ENCODE results near the gene RPRML.
A peak's percentile ranks its signal among the peaks of the same experiment; 100 is the strongest.

Gene RPRML

GRCh38 chr17:46949291-46950174 lies 29.5 kb downstream of the RPRML start:
- no peak for DNase-seq (ENCODE audit: insufficient read length, low spot score)
- no peak for TF ChIP-seq SPI1 (IDR thresholded peaks at IDR 0.05; ENCODE audit: low read depth, low read length)
- no peak for TF ChIP-seq POLR2A (IDR thresholded peaks at IDR 0.05; ENCODE audit: low read depth, low read length)
- TF ChIP-seq TAF1 (IDR thresholded peaks at IDR 0.05; ENCODE audit: low read depth, low read length) = no peak
- no peak for TF ChIP-seq POU2F2 (IDR thresholded peaks at IDR 0.05; ENCODE audit: low read depth, low read length)
- FAIRE-seq = no peak

GRCh38 chr17:46948544-46948943 lies 30.5 kb downstream of the RPRML start:
- TF ChIP-seq POLR2AphosphoS5 (IDR thresholded peaks at IDR 0.05; ENCODE audit: low read depth, low read length) = no peak
- TF ChIP-seq POLR2A (IDR thresholded peaks at IDR 0.05; ENCODE audit: low read depth, low read length) = no peak
- TF ChIP-seq TAF1 (IDR thresholded peaks at IDR 0.05; ENCODE audit: low read depth, low read length) = no peak
- no peak for TF ChIP-seq SPI1 (IDR thresholded peaks at IDR 0.05; ENCODE audit: low read depth, low read length)
- TF ChIP-seq POU2F2 (IDR thresholded peaks at IDR 0.05; ENCODE audit: low read depth, low read length) = no peak
- TF ChIP-seq PAX5 (IDR thresholded peaks at IDR 0.05; ENCODE audit: insufficient read depth, low read length, severe bottlenecking) = no peak
- DNase-seq (ENCODE audit: insufficient read length, low spot score) (no peak), FAIRE-seq (no peak)

GRCh38 chr17:46947216-46947615 lies 31.8 kb downstream of the RPRML start:
- TF ChIP-seq POLR2AphosphoS5 (IDR thresholded peaks at IDR 0.05; ENCODE audit: low read depth, low read length) (no peak), SPI1 (IDR thresholded peaks at IDR 0.05; ENCODE audit: low read depth, low read length) (no peak), POLR2A (IDR thresholded peaks at IDR 0.05; ENCODE audit: low read depth, low read length) (no peak; the same call in 1 of the 2 replicates), PAX5 (IDR thresholded peaks at IDR 0.05; ENCODE audit: insufficient read depth, low read length, severe bottlenecking) (no peak), TAF1 (IDR thresholded peaks at IDR 0.05; ENCODE audit: low read depth, low read length) (no peak)

GRCh38 chr17:46944931-46945330 lies 34.1 kb downstream of the RPRML start:
- TF ChIP-seq POLR2A (IDR thresholded peaks at IDR 0.05; ENCODE audit: low read depth, low read length) (no peak), TAF1 (IDR thresholded peaks at IDR 0.05; ENCODE audit: low read depth, low read length) (no peak)
- FAIRE-seq = no peak
- no peak for DNase-seq (ENCODE audit: insufficient read length, low spot score)

More at GRCh38 chr17:46947216-46947615, 31.8 kb downstream of the RPRML start:
- no peak for FAIRE-seq
- DNase-seq (ENCODE audit: insufficient read length, low spot score) = no peak

GRCh38 chr17:46943501-46944393 lies 35.3 kb downstream of the RPRML start:
- no peak for TF ChIP-seq SPI1 (IDR thresholded peaks at IDR 0.05; ENCODE audit: low read depth, low read length)
- no peak for TF ChIP-seq POLR2AphosphoS5 (IDR thresholded peaks at IDR 0.05; ENCODE audit: low read depth, low read length)
- TF ChIP-seq TAF1 (IDR thresholded peaks at IDR 0.05; ENCODE audit: low read depth, low read length) = no peak
- no peak for TF ChIP-seq POU2F2 (IDR thresholded peaks at IDR 0.05; ENCODE audit: low read depth, low read length)
- no peak for TF ChIP-seq PAX5 (IDR thresholded peaks at IDR 0.05; ENCODE audit: insufficient read depth, low read length, severe bottlenecking)
- TF ChIP-seq POLR2A (IDR thresholded peaks at IDR 0.05; ENCODE audit: low read depth, low read length) = peak; percentile 46; the same call in 1 of the 2 replicates
- FAIRE-seq (peak; percentile 56), DNase-seq (ENCODE audit: insufficient read length, low spot score) (no peak)

- TF ChIP-seq POLR2A (IDR thresholded peaks at IDR 0.05; ENCODE audit: low read depth, low read length) (no peak; the same call in 1 of the 2 replicates), SPI1 (IDR thresholded peaks at IDR 0.05; ENCODE audit: low read depth, low read length) (no peak), TAF1 (IDR thresholded peaks at IDR 0.05; ENCODE audit: low read depth, low read length) (no peak), PAX5 (IDR thresholded peaks at IDR 0.05; ENCODE audit: insufficient read depth, low read length, severe bottlenecking) (no peak), POLR2AphosphoS5 (IDR thresholded peaks at IDR 0.05; ENCODE audit: low read depth, low read length) (no peak), POU2F2 (IDR thresholded peaks at IDR 0.05; ENCODE audit: low read depth, low read length) (no peak)
- DNase-seq (ENCODE audit: insufficient read length, low spot score) (no peak), FAIRE-seq (peak; percentile 81)
Measured at GRCh38 chr17:46943218-46943500, 35.9 kb downstream of the RPRML start.

- TF ChIP-seq POLR2A (IDR thresholded peaks at IDR 0.05; ENCODE audit: low read depth, low read length) (no peak), TAF1 (IDR thresholded peaks at IDR 0.05; ENCODE audit: low read depth, low read length) (no peak), POU2F2 (IDR thresholded peaks at IDR 0.05; ENCODE audit: low read depth, low read length) (no peak), PAX5 (IDR thresholded peaks at IDR 0.05; ENCODE audit: insufficient read depth, low read length, severe bottlenecking) (no peak), SPI1 (IDR thresholded peaks at IDR 0.05; ENCODE audit: low read depth, low read length) (no peak), POLR2AphosphoS5 (IDR thresholded peaks at IDR 0.05; ENCODE audit: low read depth, low read length) (no peak)
- peak; percentile 82 for FAIRE-seq
- peak; percentile 62 for DNase-seq (ENCODE audit: insufficient read length, low spot score)
Measured at GRCh38 chr17:46942441-46943217, 36.4 kb downstream of the RPRML start.

- peak; percentile 85 for FAIRE-seq
- TF ChIP-seq POU2F2 (IDR thresholded peaks at IDR 0.05; ENCODE audit: low read depth, low read length) (no peak), PAX5 (IDR thresholded peaks at IDR 0.05; ENCODE audit: insufficient read depth, low read length, severe bottlenecking) (no peak), POLR2A (IDR thresholded peaks at IDR 0.05; ENCODE audit: low read depth, low read length) (no peak), SPI1 (IDR thresholded peaks at IDR 0.05; ENCODE audit: low read depth, low read length) (no peak), POLR2AphosphoS5 (IDR thresholded peaks at IDR 0.05; ENCODE audit: low read depth, low read length) (no peak), TAF1 (IDR thresholded peaks at IDR 0.05; ENCODE audit: low read depth, low read length) (no peak)
- DNase-seq (ENCODE audit: insufficient read length, low spot score) = peak; percentile 64
Measured at GRCh38 chr17:46940692-46941404, 38.2 kb downstream of the RPRML start.

Measured in GM12891 (cell line).